Measurements from ENCODE around the gene PGLYRP3. TPM values are rescaled to one million over a fixed set of nuclear protein-coding genes. Genes with fewer than 3 reads are reported as not detected.

Gene PGLYRP3
- total RNA-seq, 2 donors from 2014 or later, result not detected

GRCh38 chr1:153261281-153262069 is 51.3 kb downstream of the PGLYRP3 start:
- peak overlapping the region in 1 of 2 donors; percentile 12 for H3K9ac ChIP-seq (ENCODE audit: low read depth in 2 of 2, low read length in 2 of 2)
- intact Hi-C loops (cut with DNase I), result no loop called here
- DNase-seq, result no peak

GRCh38 chr1:153260585-153261280 is 52.0 kb downstream of the PGLYRP3 start:
- intact Hi-C loops (cut with DNase I), result no loop called here
- Histone ChIP-seq H3K9me3 (no peaks in the 10 kb centered on the region), H3K27me3 (peaks cover 30% of the 10 kb centered on the region), H3K4me3 (peak overlapping the region; percentile 35), H3K4me1 (no peaks in the 10 kb centered on the region), H3K36me3 (no peaks in the 10 kb centered on the region), H3K27ac (no peak overlapping the region), H3K9ac (ENCODE audit: low read depth in 2 of 2, low read length in 2 of 2) (no peak overlapping the region)
- no peak for TF ChIP-seq CTCF (IDR thresholded peaks at IDR 0.05)
- DNase-seq, result no peak

More at GRCh38 chr1:153261281-153262069, 51.3 kb downstream of the PGLYRP3 start:
- Histone ChIP-seq H3K4me3 (peak overlapping the region; percentile 35), H3K9me3 (no peaks in the 10 kb centered on the region), H3K27me3 (peaks cover 30% of the 10 kb centered on the region), H3K36me3 (no peaks in the 10 kb centered on the region), H3K27ac (no peak overlapping the region), H3K4me1 (no peaks in the 10 kb centered on the region)
- TF ChIP-seq CTCF (IDR thresholded peaks at IDR 0.05), result no peak

- no peaks in the 10 kb centered on the region for H3K9me3 ChIP-seq
- intact Hi-C loops (cut with DNase I), result no loop called here
- H3K36me3 ChIP-seq, result no peaks in the 10 kb centered on the region
- no peak within 1 kb of the TSS for H3K27ac ChIP-seq
- peaks cover 30% of the 10 kb centered on the region for H3K27me3 ChIP-seq
- TF ChIP-seq CTCF (IDR thresholded peaks at IDR 0.05), result no peak
- no peak within 1 kb of the TSS for H3K9ac ChIP-seq (ENCODE audit: low read depth in 2 of 2, low read length in 2 of 2)
- H3K4me3 ChIP-seq, result no peak within 1 kb of the TSS
- H3K4me1 ChIP-seq, result no peaks in the 10 kb centered on the region
- no peak for DNase-seq
Observed at GRCh38 chr1:153259387-153259786, 53.4 kb downstream of the PGLYRP3 start, which contains the start of gene LORICRIN. TSS of gene LORICRIN (plus strand) at chr1:153259687. CDS start at chr1:153260950, 1,263 bp downstream.

DNA sequence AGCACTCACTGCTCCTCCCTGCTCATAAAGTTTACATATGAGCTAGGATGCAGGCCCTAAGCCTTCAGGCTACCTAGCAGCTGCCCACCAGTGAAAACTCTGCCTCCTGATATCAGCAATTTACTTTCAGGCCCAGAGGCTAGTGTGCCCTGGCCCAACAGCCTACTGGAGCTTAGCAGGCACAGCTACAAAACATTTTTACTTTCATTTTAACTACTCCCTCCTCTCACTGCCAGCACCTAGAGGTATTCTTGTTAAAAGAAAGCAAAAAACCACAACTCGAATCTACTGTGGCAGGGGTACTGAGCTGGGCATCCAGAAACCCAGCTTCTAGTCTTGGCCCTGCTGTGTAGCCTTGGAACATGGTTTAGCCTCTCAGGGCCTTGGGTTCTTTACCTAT is 59.1 kb downstream of the PGLYRP3 start:
- Histone ChIP-seq H3K4me3 (no peak overlapping the region), H3K9ac (ENCODE audit: low read depth in 2 of 2, low read length in 2 of 2) (no peak overlapping the region), H3K9me3 (no peaks in the 10 kb centered on the region), H3K27ac (no peak overlapping the region), H3K4me1 (no peaks in the 10 kb centered on the region), H3K36me3 (no peaks in the 10 kb centered on the region), H3K27me3 (no peaks in the 10 kb centered on the region)
- TF ChIP-seq CTCF (IDR thresholded peaks at IDR 0.05), result no peak
- intact Hi-C loops (cut with DNase I), result no loop called here
- DNase-seq, result no peak

DNA sequence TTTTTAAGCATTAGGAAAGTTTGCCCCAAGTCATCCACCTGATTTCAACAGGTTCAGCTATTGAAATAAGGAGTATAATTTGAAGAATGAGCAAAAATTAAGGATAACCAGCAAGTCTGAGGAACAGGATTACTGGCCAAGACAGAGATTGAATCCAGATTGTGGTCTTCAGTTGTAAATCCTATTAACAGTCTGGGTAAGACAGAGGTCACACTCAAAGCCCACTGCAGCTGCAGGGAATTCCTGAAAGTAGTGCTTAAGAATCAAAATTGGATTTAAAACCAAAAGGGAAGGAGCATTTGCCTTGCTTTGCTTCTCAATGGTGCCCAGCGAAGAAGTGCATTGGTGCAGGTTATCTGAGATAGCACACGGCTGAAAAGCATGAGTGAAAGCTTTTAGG is 59.7 kb downstream of the PGLYRP3 start:
- intact Hi-C loops (cut with DNase I), result no loop called here
- no peak overlapping the region for H3K4me3 ChIP-seq
- H3K4me1 ChIP-seq, result no peaks in the 10 kb centered on the region
- H3K9ac ChIP-seq (ENCODE audit: low read depth in 2 of 2, low read length in 2 of 2), result no peak overlapping the region
- no peaks in the 10 kb centered on the region for H3K27me3 ChIP-seq
- H3K36me3 ChIP-seq, result no peaks in the 10 kb centered on the region
- TF ChIP-seq CTCF (IDR thresholded peaks at IDR 0.05), result no peak
- no peaks in the 10 kb centered on the region for H3K9me3 ChIP-seq
- no peak overlapping the region for H3K27ac ChIP-seq
- no peak for DNase-seq

All from colonic mucosa (tissue), 4 donors.